NT2/D1 (cell line): ENCODE measurements around the gene CLEC9A.
"Not testable (repeated sequence)": the region's sequence is repeated elsewhere in the genome, so short reads cannot be mapped to it uniquely, and the experiment has no call there.

Experiments
- DNase-seq: peaks from one replicate; pipeline ENCODE4 v3.0.0-alpha.2; 2011; ENCODE audit warnings: low read depth, low spot score
- H3K27me3 ChIP-seq: 2 replicates; pipeline ENCODE4 v1.6.0; 2011; ENCODE audit warnings: mild to moderate bottlenecking; ENCODE audit not compliant: insufficient read length, insufficient read depth
- H3K36me3 ChIP-seq: 2 replicates; pipeline ENCODE4 v1.6.1; 2011; ENCODE audit warnings: mild to moderate bottlenecking, low read length, mixed read lengths; ENCODE audit not compliant: insufficient read depth, insufficient read length
- H3K4me1 ChIP-seq: 2 replicates; pipeline ENCODE4 v1.5.1; 2011; ENCODE audit not compliant: insufficient read depth, insufficient read length
- H3K4me3 ChIP-seq: 2 replicates; pipeline ENCODE4 v1.5.1; 2011; ENCODE audit warnings: low read depth; ENCODE audit not compliant: insufficient read length
- H3K9ac ChIP-seq: 2 replicates; pipeline ENCODE4 v1.6.0; 2011; ENCODE audit warnings: low read depth; ENCODE audit not compliant: insufficient read length
- H3K9me3 ChIP-seq: 2 replicates; pipeline ENCODE4 v1.5.1; 2011; ENCODE audit warnings: mild to moderate bottlenecking, low read length; ENCODE audit not compliant: insufficient read depth
- SUZ12 ChIP-seq: IDR thresholded peaks from 2 replicates; pipeline ENCODE4 v1.6.1; 2011; ENCODE audit not compliant: insufficient read length, insufficient read depth; ENCODE audit errors: extremely low read depth
- YY1 ChIP-seq: IDR thresholded peaks from 2 replicates; pipeline ENCODE4 v1.6.1; 2011; ENCODE audit not compliant: insufficient read length, insufficient read depth
- ZNF274 ChIP-seq: IDR thresholded peaks from 2 replicates; pipeline ENCODE4 v1.6.1; 2011; ENCODE audit warnings: mild to moderate bottlenecking, low read depth, low read length

CLEC9A gene

GRCh38 chr12:10016881-10017280, 13.6 kb upstream of the CLEC9A start:
- DNase-seq = no peak
- no peak overlapping the region for H3K9ac ChIP-seq
- no peak overlapping the region for H3K4me3 ChIP-seq
- H3K27me3 ChIP-seq = no peaks in the 10 kb centered on the region
- no peaks in the 10 kb centered on the region for H3K36me3 ChIP-seq
- no peaks in the 10 kb centered on the region for H3K4me1 ChIP-seq
- TF ChIP-seq ZNF274 = no peak
- no peak for TF ChIP-seq YY1
- TF ChIP-seq SUZ12 = no peak
- H3K9me3 ChIP-seq = no peaks in the 10 kb centered on the region

- Histone ChIP-seq H3K9ac (no peak overlapping the region), H3K4me3 (no peak overlapping the region), H3K36me3 (no peaks in the 10 kb centered on the region), H3K27me3 (no peaks in the 10 kb centered on the region), H3K9me3 (no peaks in the 10 kb centered on the region), H3K4me1 (no peaks in the 10 kb centered on the region)
- DNase-seq = no peak
- TF ChIP-seq ZNF274 = no peak
- TF ChIP-seq YY1 = no peak
Observed at GRCh38 chr12:10018386-10018785, 12.1 kb upstream of the CLEC9A start.

DNA sequence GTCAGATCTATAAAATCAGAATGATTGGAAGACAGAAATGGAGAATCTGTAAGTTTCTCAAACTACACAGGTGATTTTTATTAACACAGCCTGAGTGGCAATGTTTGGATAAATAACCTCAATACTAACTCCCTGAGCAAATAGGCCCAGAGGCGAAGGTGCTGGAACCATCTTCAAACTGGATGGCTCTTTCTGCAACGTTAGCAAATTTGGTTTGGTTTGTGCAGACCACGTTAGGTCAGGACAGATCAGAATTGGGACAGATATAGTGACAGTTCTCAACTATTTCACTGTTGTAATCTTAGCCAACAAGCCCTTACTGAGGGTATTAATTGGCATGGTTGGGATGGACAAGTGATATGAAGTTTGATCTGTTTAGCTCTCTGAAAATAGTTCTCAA, 9.1 kb upstream of the CLEC9A start:
- no peak overlapping the region for H3K4me3 ChIP-seq
- no peak for TF ChIP-seq ZNF274
- TF ChIP-seq SUZ12 = no peak
- no peak overlapping the region for H3K9ac ChIP-seq
- no peaks in the 10 kb centered on the region for H3K9me3 ChIP-seq
- no peaks in the 10 kb centered on the region for H3K36me3 ChIP-seq
- DNase-seq = no peak
- H3K4me1 ChIP-seq = no peaks in the 10 kb centered on the region
- no peaks in the 10 kb centered on the region for H3K27me3 ChIP-seq

DNA sequence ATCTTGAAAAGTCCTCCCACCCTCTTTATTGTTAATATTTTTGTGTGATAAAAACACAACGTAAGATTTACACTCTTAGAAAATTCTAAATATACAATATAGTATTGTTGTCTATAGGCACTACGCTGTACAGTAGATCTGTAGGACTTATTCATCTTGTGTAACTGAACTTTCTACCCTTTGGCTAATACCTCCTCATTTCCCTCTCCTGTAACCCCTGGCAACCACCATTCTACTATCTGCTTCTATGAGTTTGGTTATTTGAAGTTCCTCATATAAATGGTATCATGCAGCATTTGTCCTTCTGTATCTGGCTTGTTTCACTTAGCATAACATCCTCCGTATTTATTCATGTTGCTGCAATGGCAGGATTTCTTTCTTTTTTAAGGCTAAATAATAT, 5.2 kb upstream of the CLEC9A start:
- Histone ChIP-seq H3K9me3 (peaks cover 10% of the 10 kb centered on the region), H3K4me3 (no peak overlapping the region), H3K9ac (no peak overlapping the region), H3K27me3 (no peaks in the 10 kb centered on the region), H3K36me3 (no peaks in the 10 kb centered on the region), H3K4me1 (no peaks in the 10 kb centered on the region)
- TF ChIP-seq SUZ12 (no peak), YY1 (no peak), ZNF274 (no peak)
- DNase-seq = no peak

DNA sequence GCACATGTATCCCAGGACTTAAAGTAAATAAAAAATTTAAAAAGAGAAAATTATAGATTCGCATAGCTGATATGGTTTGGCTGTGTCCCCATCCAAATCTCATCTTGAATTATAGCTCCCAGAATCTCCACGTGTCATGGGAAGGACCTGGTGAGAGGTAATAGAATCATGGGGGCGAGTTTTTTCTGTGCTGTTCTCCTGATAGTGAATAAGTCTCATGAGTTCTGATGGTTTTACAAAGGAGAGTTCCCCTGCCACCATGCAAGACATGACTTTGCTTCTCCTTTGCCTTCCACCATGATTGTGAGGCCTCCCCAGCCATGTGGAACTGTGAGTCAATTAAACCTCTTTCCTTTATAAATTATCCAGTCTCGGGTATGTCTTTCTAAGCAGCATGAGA, 3.8 kb upstream of the CLEC9A start:
- peaks cover 22% of the 10 kb centered on the region for H3K9me3 ChIP-seq
- DNase-seq, H3K4me1 ChIP-seq, H3K4me3 ChIP-seq, H3K36me3 ChIP-seq, H3K27me3 ChIP-seq, H3K9ac ChIP-seq: not testable (repeated sequence)

GRCh38 chr12:10027311-10027710, 3.2 kb upstream of the CLEC9A start:
- Histone ChIP-seq H3K36me3 (no peaks in the 10 kb centered on the region), H3K9me3 (peaks cover 22% of the 10 kb centered on the region), H3K9ac (no peak overlapping the region), H3K4me1 (peaks cover 3% of the 10 kb centered on the region), H3K4me3 (no peak overlapping the region), H3K27me3 (no peaks in the 10 kb centered on the region)
- TF ChIP-seq YY1 (no peak), SUZ12 (no peak), ZNF274 (no peak)
- no peak for DNase-seq

GRCh38 chr12:10027721-10028120, 2.8 kb upstream of the CLEC9A start:
- H3K9me3 ChIP-seq = peaks cover 22% of the 10 kb centered on the region
- H3K4me3 ChIP-seq = no peak overlapping the region
- TF ChIP-seq ZNF274 (no peak), YY1 (no peak), SUZ12 (no peak)
- no peak overlapping the region for H3K9ac ChIP-seq
- no peaks in the 10 kb centered on the region for H3K36me3 ChIP-seq
- H3K4me1 ChIP-seq = peaks cover 3% of the 10 kb centered on the region
- H3K27me3 ChIP-seq = no peaks in the 10 kb centered on the region
- DNase-seq = no peak

- no peak for DNase-seq
- Histone ChIP-seq H3K9me3 (peaks cover 22% of the 10 kb centered on the region), H3K9ac (no peak overlapping the region), H3K4me1 (peaks cover 3% of the 10 kb centered on the region), H3K27me3 (no peaks in the 10 kb centered on the region), H3K4me3 (no peak overlapping the region), H3K36me3 (no peaks in the 10 kb centered on the region)
- no peak for TF ChIP-seq ZNF274
- no peak for TF ChIP-seq SUZ12
- no peak for TF ChIP-seq YY1
Observed at GRCh38 chr12:10031321-10031720, 839 bp downstream of the CLEC9A start.
